ENCODE measurements around the gene RYR2.
"Not testable (repeated sequence)": the region's sequence is repeated elsewhere in the genome, so short reads cannot be mapped to it uniquely, and the experiment has no call there.

RYR2 gene

DNA sequence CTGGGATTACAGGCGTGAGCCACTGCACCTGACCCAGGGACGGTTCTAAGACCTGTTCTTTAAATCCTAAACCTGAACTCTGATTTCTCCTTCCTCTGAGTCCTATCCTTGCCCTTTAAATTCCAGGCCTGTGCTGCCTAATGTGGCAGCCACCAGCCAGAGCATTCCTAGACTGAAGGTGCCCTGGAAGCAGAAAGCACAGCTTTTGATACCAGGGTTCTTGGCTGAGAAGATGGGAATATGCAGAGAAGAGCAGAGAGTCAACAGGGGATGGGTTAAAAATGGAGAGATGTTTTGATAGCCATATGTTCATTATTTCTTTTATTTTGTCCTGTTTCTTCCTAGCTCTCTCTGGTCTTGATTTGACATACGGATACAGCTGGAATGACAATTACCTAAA lies 49.7 kb downstream of the RYR2 start:
- DNase-seq: no peak

GRCh38 chr1:237093691-237094090 lies 51.7 kb downstream of the RYR2 start:
- DNase-seq: no peak

DNA sequence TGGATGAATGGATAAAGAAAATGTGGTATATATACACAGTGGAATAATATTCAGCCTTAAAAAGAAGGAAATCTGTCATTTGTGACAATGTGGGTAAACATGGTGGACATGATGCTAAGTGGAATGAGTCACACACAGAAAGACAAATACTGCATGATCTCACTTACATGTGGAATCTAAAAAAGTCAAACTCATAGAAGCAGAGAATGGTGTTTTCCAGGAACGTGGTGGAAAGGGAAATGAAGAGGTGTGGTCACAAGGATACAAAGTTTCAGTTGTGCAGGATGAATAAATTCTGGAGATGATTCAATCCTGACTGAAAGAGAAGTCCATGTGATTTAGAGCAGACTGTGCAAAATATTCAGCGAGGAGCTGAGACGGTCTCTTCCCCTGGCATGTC lies 56.6 kb downstream of the RYR2 start:
- no peak for DNase-seq

DNA sequence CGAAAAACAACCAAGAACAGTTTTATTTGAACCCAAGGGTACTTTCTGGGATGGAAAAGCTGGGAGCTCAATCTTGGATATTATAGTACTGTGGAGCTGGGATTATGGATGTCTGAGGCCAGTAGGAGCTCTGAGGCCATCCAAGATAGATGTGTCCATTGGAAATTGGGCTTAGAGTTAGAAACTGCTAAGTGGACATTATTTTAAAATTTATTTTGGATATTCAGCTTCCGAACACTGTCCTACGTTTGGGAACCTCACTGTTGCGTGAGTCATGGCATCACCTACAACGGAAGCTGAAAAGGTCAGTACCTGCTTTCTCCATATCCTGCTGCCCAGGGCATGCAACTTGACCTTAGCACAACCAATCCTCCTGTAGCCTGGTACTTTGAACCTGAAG lies 61.0 kb downstream of the RYR2 start:
- DNase-seq: no peak

DNA sequence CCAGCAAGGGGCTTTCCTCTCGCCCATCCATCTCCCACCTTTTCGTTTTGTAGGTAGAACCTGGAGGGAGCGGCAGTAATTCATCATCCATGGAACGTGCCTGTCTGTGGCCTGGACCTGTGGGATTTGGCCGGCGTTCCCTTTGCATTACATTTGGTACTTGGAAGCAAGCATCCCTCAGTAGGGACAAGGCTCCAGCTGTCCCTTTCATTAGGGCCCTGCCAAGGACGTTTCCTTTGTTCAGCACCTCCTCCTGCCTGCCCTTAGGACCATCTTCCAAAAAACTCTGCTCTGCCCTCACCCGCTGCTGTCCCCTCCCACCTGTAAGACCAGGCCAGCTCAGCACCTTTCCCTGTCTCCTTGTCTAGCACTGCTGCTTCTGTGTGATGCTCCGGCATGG lies 62.1 kb downstream of the RYR2 start:
- no peak for DNase-seq

- DNase-seq: no peak
Observed at GRCh38 chr1:237105826-237106225, 63.8 kb downstream of the RYR2 start.

- DNase-seq: no peak
Observed at GRCh38 chr1:237108297-237109040, 66.5 kb downstream of the RYR2 start.

GRCh38 chr1:237111807-237112206 lies 69.8 kb downstream of the RYR2 start:
- no peak for DNase-seq

- DNase-seq: no peak
Observed at GRCh38 chr1:237112663-237113062, 70.7 kb downstream of the RYR2 start.

DNA sequence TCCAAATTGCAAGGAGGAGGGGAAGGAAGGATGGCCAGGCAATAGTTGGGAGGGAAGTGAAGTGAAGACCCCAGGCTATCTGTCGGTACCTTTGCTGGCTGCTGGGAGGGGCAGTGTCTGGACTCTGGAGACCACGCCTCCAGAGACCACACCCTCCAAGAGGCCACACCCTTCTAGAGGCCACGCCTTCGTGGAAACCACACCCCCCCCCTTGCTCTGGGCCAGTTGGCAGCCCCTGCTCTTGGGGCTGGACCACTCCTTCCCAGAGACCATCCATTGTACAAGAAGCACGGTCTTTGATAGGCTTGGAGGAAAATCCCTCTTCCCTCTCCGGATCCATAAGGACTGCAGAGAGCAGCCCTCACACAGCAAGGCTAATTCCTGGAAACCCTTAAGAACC lies 73.1 kb downstream of the RYR2 start:
- DNase-seq: no peak

- no peak for DNase-seq
Observed at GRCh38 chr1:237119091-237119490, 77.1 kb downstream of the RYR2 start.

- no peak for DNase-seq
Observed at GRCh38 chr1:237120683-237121082, 78.7 kb downstream of the RYR2 start.

- no peak for DNase-seq
Observed at GRCh38 chr1:237124856-237125462, 83.0 kb downstream of the RYR2 start.

GRCh38 chr1:237126180-237126579 lies 84.2 kb downstream of the RYR2 start:
- no peak for DNase-seq

- DNase-seq: not testable (repeated sequence)
Observed at GRCh38 chr1:237127301-237127700, 85.3 kb downstream of the RYR2 start.

DNA sequence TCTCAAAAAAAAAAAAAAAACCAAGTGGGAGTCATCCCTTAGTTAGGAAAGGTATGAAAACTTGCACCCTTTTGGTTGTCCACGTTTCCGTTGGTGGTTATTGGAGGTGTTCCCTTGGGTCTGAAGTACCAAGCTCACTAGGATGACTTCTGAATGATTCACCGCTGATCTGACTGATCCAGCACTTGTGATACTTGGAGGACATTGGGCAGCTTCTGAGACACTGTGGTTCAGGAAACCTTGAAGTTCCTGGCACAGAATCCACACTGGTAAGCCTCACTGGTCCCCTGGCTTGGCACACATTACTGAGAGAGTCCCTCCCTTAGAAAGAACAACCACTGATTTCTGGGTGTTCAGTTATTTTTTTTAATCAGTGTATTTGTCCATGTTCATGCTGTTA lies 91.9 kb downstream of the RYR2 start:
- DNase-seq: no peak

DNA sequence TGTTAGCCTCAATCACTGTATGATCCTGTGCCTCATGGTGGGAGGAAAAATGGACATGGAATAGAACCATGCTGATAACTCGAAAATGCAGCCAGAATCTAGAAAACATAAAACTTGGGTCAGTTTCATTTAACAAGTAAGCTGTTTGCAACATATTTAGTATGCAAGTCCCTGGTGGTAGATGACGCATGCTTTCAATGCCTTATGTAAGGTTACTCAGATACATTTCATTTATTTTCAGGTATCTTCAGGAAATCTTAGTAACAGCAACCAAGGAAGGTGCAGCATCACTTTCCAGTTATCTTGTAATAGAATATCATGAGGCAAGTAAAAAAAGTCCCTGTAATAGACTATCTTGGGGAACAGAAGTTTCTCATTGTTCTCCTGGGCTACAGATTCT lies 92.9 kb downstream of the RYR2 start:
- no peak for DNase-seq

DNA sequence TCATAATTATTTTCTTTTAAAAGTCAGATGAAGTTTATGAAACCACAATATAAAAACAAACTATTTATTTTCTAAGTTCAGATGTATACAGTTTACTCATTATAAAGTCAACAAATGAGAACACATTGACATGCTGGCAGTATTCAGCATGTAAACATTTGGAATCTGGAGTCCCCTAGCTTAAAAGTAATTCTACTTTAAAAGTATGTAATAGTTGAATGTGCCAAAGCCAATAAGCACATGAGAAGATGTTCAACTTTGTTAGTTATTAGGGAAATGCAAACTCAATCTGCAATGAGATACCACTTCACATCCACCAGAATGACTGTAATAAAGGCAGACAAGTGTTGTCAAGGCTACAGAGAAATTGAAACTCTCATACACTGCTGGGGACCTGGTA lies 96.6 kb downstream of the RYR2 start:
- DNase-seq: no peak

- no peak for DNase-seq
Observed at GRCh38 chr1:237139732-237140131, 97.7 kb downstream of the RYR2 start.

- DNase-seq: no peak
Observed at GRCh38 chr1:237140986-237141385, 99.0 kb downstream of the RYR2 start.

- DNase-seq: no peak
Observed at GRCh38 chr1:237141502-237141901, 99.5 kb downstream of the RYR2 start.

- no peak for DNase-seq
Observed at GRCh38 chr1:237145379-237146135, 103.6 kb downstream of the RYR2 start.

- DNase-seq: no peak
Observed at GRCh38 chr1:237146241-237146640, 104.3 kb downstream of the RYR2 start.

DNA sequence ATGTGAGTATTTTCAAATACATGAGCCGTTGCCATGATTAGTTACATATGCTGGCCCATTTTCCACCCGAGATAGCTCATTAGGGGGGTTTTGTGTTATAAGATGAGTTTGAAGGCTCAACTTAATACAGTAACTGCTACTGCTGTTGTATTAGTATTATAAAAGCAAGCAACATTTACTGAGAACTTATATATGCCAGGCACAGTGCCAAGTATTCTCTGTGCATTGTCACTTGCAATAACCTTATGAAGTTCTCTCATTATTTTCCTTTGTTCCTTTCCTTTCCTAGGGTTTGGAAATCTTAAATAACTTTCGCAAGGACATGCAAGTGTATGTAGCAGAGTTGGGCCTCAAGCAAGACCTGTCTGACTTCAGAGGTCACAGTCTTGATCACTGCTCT lies 107.9 kb downstream of the RYR2 start:
- DNase-seq: no peak

All from activated T-cell treated with anti-CD3 and anti-CD28 coated beads, Interleukin-2, amount 50 U/mL, for 48 hours (primary cell).